Osteocyte (in vitro differentiated cells): Measurements from ENCODE around the gene TIMM13. TPM values are rescaled to one million over a fixed set of nuclear protein-coding genes. Genes with fewer than 3 reads are reported as not detected.

ENCODE experiments used
- DNase-seq: peaks from one replicate; pipeline ENCODE4 v3.0.0; 2021; ENCODE audit warnings: mixed read lengths; ENCODE audit not compliant: unreplicated experiment; ENCODE audit errors: extremely low spot score
- H3K27ac Mint-ChIP-seq: one replicate; pipeline ENCODE4 v1.8.0; 2021; ENCODE audit warnings: mild to moderate bottlenecking, mixed read lengths; ENCODE audit not compliant: unreplicated experiment
- H3K27me3 Mint-ChIP-seq: one replicate; pipeline ENCODE4 v1.8.0; 2021; ENCODE audit warnings: mixed read lengths; ENCODE audit not compliant: unreplicated experiment
- H3K36me3 Mint-ChIP-seq: one replicate; pipeline ENCODE4 v1.8.0; 2021; ENCODE audit warnings: mixed read lengths; ENCODE audit not compliant: unreplicated experiment
- H3K4me1 Mint-ChIP-seq: one replicate; pipeline ENCODE4 v1.8.0; 2021; ENCODE audit warnings: mixed read lengths; ENCODE audit not compliant: unreplicated experiment
- H3K4me3 Mint-ChIP-seq: one replicate; pipeline ENCODE4 v1.8.0; 2021; ENCODE audit warnings: mild to moderate bottlenecking, moderate library complexity, mixed read lengths; ENCODE audit not compliant: unreplicated experiment
- H3K9me3 Mint-ChIP-seq: one replicate; pipeline ENCODE4 v1.8.0; 2021; ENCODE audit warnings: mixed read lengths; ENCODE audit not compliant: unreplicated experiment
- CTCF ChIP-seq: fragments of 200-600 bp; sonication (generic); IDR thresholded peaks from 2 replicates; pipeline ENCODE4 v1.5.0; 2021; ENCODE audit warnings: antibody characterized with exemption, mild to moderate bottlenecking, moderate library complexity
- total RNA-seq: library from RNA; stranded (reverse); gene quantifications from 2 replicates; pipeline ENCODE4 v1.2.1, GENCODE V29; 2021

Gene TIMM13
- total RNA-seq, 1 donor from 2014 or later: 108 TPM

- H3K27me3 Mint-ChIP-seq: peaks cover 7% of the 10 kb centered on the region
- H3K36me3 Mint-ChIP-seq: no peaks in the 10 kb centered on the region
- no peak for TF ChIP-seq CTCF
- no peaks in the 10 kb centered on the region for H3K9me3 Mint-ChIP-seq
- H3K4me1 Mint-ChIP-seq: peaks cover 8% of the 10 kb centered on the region
- no peak overlapping the region for H3K4me3 Mint-ChIP-seq
- DNase-seq: no peak
- no peak overlapping the region for H3K27ac Mint-ChIP-seq
Observed at GRCh38 chr19:2392366-2392765, 35.0 kb downstream of the TIMM13 start.

- TF ChIP-seq CTCF: peak; percentile 84
- Mint-ChIP-seq H3K27ac (no peak overlapping the region), H3K36me3 (no peaks in the 10 kb centered on the region), H3K4me1 (peaks cover 8% of the 10 kb centered on the region), H3K27me3 (peaks cover 7% of the 10 kb centered on the region), H3K9me3 (no peaks in the 10 kb centered on the region), H3K4me3 (no peak overlapping the region)
- no peak for DNase-seq
Observed at GRCh38 chr19:2391118-2391725, 36.2 kb downstream of the TIMM13 start.

DNA sequence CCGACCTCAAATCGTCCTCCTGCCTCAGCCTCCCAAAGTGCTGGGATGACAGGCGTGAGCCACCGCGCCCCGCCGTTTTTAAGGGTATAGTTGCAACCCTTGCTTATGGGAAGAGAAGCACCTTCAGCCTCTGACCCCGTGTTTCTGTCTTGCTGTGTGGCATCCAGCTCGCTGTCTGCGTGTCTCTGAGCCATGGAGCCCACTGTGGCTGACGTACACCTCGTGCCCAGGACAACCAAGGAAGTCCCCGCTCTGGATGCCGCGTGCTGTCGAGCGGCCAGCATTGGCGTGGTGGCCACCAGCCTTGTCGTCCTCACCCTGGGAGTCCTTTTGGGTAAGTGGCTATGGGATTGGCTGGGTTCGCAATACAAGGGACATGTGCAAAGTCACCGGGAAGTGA lies 37.8 kb downstream of the TIMM13 start:
- TF ChIP-seq CTCF: no peak
- no peak for DNase-seq
- H3K4me1 Mint-ChIP-seq: peaks cover 11% of the 10 kb centered on the region
- H3K4me3 Mint-ChIP-seq: no peak overlapping the region
- H3K36me3 Mint-ChIP-seq: no peaks in the 10 kb centered on the region
- no peak overlapping the region for H3K27ac Mint-ChIP-seq
- H3K27me3 Mint-ChIP-seq: peaks cover 7% of the 10 kb centered on the region
- H3K9me3 Mint-ChIP-seq: no peaks in the 10 kb centered on the region

GRCh38 chr19:2387367-2388288 lies 39.8 kb downstream of the TIMM13 start:
- Mint-ChIP-seq H3K36me3 (no peaks in the 10 kb centered on the region), H3K4me3 (no peak overlapping the region), H3K9me3 (no peaks in the 10 kb centered on the region), H3K27ac (no peak overlapping the region), H3K27me3 (peaks cover 4% of the 10 kb centered on the region), H3K4me1 (peaks cover 18% of the 10 kb centered on the region)
- no peak for DNase-seq
- TF ChIP-seq CTCF: no peak

DNA sequence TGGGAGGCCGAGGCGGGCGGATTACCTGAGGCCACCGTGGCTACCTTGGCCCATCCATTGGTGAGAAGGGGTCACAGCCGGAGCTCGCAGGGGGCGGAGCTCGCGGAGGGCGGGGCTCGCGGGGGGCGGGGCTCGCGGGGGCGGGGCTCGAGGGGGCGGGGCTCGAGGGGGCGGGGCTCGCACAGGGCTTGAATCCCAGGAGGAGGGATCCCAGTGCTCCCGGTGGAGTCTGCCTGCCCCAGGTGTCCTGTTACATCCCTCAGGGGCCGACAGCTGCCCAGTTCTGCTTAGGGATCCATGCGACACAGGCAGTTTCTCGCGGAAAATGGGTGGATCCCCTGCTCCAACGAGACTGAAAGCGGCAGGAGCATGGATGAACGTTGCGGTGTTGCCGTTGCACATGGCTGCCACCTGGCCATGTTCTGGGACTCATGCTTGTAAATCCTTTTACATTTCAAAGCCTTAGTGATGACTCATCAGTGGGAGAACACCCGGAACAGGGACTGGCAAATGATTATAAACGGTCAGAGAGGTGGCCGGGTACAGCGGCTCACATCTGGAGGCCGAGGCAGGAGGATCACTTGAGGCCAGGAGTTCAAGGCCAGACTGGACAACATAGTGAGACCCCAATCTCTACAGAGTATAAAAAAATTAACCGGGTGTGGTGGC lies 42.2 kb downstream of the TIMM13 start:
- H3K27ac Mint-ChIP-seq: peak overlapping the region; percentile 44
- no peak for DNase-seq
- peaks cover 3% of the 10 kb centered on the region for H3K36me3 Mint-ChIP-seq
- H3K4me3 Mint-ChIP-seq: no peak overlapping the region
- peaks cover 12% of the 10 kb centered on the region for H3K27me3 Mint-ChIP-seq
- TF ChIP-seq CTCF: no peak
- H3K9me3 Mint-ChIP-seq: peaks cover 4% of the 10 kb centered on the region
- H3K4me1 Mint-ChIP-seq: peaks cover 21% of the 10 kb centered on the region
